Fibroblast of lung (primary cell): Measurements from ENCODE around the gene LCN6. TPM values are rescaled to one million over a fixed set of nuclear protein-coding genes. Genes with fewer than 3 reads are reported as not detected.
A peak's percentile ranks its signal among the peaks of the same experiment; 100 is the strongest.
"Not testable (repeated sequence)": the region's sequence is repeated elsewhere in the genome, so short reads cannot be mapped to it uniquely, and the experiment has no call there.

Experiments used
- DNase-seq, 2 donors: peaks; one replicate each; pipeline versions ENCODE4 v3.0.0 to v3.0.0-alpha.2; 2010; ENCODE audit warnings: low read depth in 2 of 2
- H2AFZ ChIP-seq: 2 replicates; pipeline ENCODE4 v1.5.1; 2012; ENCODE audit warnings: low read length, control low read depth, inconsistent platforms
- H3K27ac ChIP-seq: 2 replicates; pipeline ENCODE4 v1.5.1; 2011; ENCODE audit warnings: low read length, control low read depth; ENCODE audit not compliant: insufficient read depth
- H3K27me3 ChIP-seq: 2 replicates; pipeline ENCODE4 v1.5.1; 2011; ENCODE audit warnings: mild to moderate bottlenecking, low read length; ENCODE audit not compliant: control insufficient read depth, insufficient read depth
- H3K36me3 ChIP-seq: 2 replicates; pipeline ENCODE4 v1.5.1; 2011; ENCODE audit warnings: low read length; ENCODE audit not compliant: control insufficient read depth, insufficient read depth
- H3K4me1 ChIP-seq: 2 replicates; pipeline ENCODE4 v1.5.1; 2011; ENCODE audit warnings: low read length; ENCODE audit not compliant: control insufficient read depth, insufficient read depth; ENCODE audit errors: extremely low read depth
- H3K4me2 ChIP-seq: 2 replicates; pipeline ENCODE4 v1.5.1; 2011; ENCODE audit warnings: low read length, control low read depth; ENCODE audit not compliant: insufficient read depth; ENCODE audit errors: extremely low read depth
- H3K4me3 ChIP-seq, 4 experiments: fragments of 200-600 bp in 1 of 4; sonication (generic) in 1 of 4; replicated peaks in 1 of 4; 2 replicates each; pipeline ENCODE4 v1.5.1; 2011 to 2016; ENCODE audit warnings: low read length in 4 of 4, low read depth in 3 of 4, mild to moderate bottlenecking in 3 of 4, control low read depth in 2 of 4, inconsistent platforms in 1 of 4, mixed read lengths in 1 of 4; ENCODE audit not compliant: insufficient read depth in 1 of 4; ENCODE audit errors: control extremely low read depth in 1 of 4
- H3K79me2 ChIP-seq: 2 replicates; pipeline ENCODE4 v1.5.1; 2012; ENCODE audit warnings: mild to moderate bottlenecking, low read length, inconsistent platforms; ENCODE audit not compliant: control insufficient read depth, insufficient read depth
- H3K9ac ChIP-seq: 2 replicates; pipeline ENCODE4 v1.5.1; 2011; ENCODE audit warnings: mild to moderate bottlenecking, low read length, control low read depth; ENCODE audit not compliant: insufficient read depth
- H3K9me3 ChIP-seq: 2 replicates; pipeline ENCODE4 v1.5.1; 2012; ENCODE audit warnings: low read depth, low read length; ENCODE audit not compliant: control insufficient read depth, insufficient read depth
- H4K20me1 ChIP-seq: 2 replicates; pipeline ENCODE4 v1.5.1; 2011; ENCODE audit warnings: low read length; ENCODE audit not compliant: control insufficient read depth, insufficient read depth; ENCODE audit errors: extremely low read depth
- EZH2 ChIP-seq: IDR thresholded peaks from 2 replicates; pipeline ENCODE4 v1.5.1; 2012; ENCODE audit warnings: low read length, control low read depth, mild to moderate bottlenecking; ENCODE audit errors: missing control alignments
- polyA plus RNA-seq, 2 donors: library from polyadenylated mRNA; depleted of rRNA in 1 of 2; stranded (reverse) in 1 of 2; unstranded in 1 of 2; fragments of >200 nt; gene quantifications; 2 replicates each; pipeline ENCODE4 v1.2.1, GENCODE V29; 2011 to 2012; ENCODE audit warnings: missing spikeins in 1 of 2
- total RNA-seq: library from RNA; depleted of rRNA; stranded (reverse); fragments of >200 nt; gene quantifications from 2 replicates; pipeline ENCODE4 v1.2.1, GENCODE V29; 2014
- TF ChIP-seq, protein P1 (sequence below), 2 donors: IDR thresholded peaks in 1 of 2; conservative IDR thresholded peaks in 1 of 2; 1 replicate in 1 of 2; 2 replicates in 1 of 2; pipeline ENCODE4 v1.5.1; 2011 to 2012; ENCODE audit warnings: low read length in 2 of 2, control low read depth in 1 of 2, inconsistent platforms in 1 of 2, low read depth in 1 of 2, mild to moderate bottlenecking in 1 of 2

LCN6 gene
- total and polyA plus RNA-seq, 2 donors (not counting 1 experiment from before 2014, with no cell fraction given): not detected

DNA sequence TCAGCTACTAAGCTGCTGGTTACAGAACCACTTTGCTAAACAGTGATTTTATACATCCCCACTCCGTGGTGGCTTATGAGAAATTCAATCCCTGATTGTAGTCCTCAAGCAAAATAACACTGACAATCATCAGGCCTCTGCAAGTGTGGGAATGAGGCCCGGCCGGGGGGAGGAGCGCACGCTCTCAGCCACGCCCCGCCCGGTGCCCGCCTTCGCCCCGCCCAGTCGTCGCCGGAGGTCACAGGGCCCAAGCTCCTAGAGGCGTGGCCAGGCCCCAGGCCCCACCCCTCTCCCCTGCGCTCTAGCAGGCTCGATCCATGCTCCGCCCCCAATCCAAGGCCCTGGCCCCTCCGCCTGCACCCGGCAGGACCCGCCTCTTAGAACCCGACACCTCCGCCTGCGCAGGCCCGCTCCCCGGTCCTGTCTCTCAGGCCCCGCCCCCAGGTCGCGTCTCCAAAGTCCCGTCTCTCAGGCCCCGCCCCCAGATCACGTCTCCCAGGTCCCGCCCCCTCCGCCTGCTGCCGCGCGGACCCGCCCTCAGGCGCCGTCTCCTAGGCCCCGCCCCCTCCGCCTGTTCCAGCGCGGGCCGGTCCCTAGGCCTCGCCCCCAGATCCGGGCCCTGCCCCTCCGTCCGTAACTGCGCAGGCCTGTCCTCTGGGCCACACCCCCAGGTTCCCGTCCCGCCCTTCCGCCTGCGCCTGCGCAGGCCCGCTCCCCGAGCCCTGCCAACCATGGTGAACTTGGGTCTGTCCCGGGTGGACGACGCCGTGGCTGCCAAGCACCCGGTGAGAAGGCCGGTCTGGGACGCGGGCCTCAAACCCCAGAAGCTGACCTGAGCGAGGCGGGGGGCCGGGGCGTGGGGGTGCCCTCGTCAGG, 42.6 kb upstream of the LCN6 start, which contains the start of gene TMEM141:
Gene TMEM141 (plus strand): TSS at position 705 of the 876 bp plus-strand sequence. CDS start 27 bp downstream, at position 732.
- Histone ChIP-seq H3K4me2 (peak within 1 kb of the TSS; percentile 90), H4K20me1 (no peaks in the 10 kb centered on the region), H3K9me3 (no peaks in the 10 kb centered on the region), H3K9ac (peak within 1 kb of the TSS; percentile 71), H2AFZ (peak within 1 kb of the TSS; percentile 60), H3K27ac (peak within 1 kb of the TSS; percentile 48), H3K4me3 (peak within 1 kb of the TSS; percentile 80 to 91 (median 90)), H3K79me2 (peaks cover 4% of the 10 kb centered on the region), H3K36me3 (peaks cover 2% of the 10 kb centered on the region), H3K4me1 (peaks cover 4% of the 10 kb centered on the region), H3K27me3 (no peaks in the 10 kb centered on the region)
- DNase-seq: peak; percentile 97 to 99
- TF ChIP-seq, protein P1, sequence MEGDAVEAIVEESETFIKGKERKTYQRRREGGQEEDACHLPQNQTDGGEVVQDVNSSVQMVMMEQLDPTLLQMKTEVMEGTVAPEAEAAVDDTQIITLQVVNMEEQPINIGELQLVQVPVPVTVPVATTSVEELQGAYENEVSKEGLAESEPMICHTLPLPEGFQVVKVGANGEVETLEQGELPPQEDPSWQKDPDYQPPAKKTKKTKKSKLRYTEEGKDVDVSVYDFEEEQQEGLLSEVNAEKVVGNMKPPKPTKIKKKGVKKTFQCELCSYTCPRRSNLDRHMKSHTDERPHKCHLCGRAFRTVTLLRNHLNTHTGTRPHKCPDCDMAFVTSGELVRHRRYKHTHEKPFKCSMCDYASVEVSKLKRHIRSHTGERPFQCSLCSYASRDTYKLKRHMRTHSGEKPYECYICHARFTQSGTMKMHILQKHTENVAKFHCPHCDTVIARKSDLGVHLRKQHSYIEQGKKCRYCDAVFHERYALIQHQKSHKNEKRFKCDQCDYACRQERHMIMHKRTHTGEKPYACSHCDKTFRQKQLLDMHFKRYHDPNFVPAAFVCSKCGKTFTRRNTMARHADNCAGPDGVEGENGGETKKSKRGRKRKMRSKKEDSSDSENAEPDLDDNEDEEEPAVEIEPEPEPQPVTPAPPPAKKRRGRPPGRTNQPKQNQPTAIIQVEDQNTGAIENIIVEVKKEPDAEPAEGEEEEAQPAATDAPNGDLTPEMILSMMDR (conservative IDR thresholded peaks at IDR 0.05 in 1 of 2, IDR thresholded peaks at IDR 0.05 in 1 of 2; ENCODE audit: low read depth in 1 of 2, low read length in 2 of 2): no peak
- no peak for TF ChIP-seq EZH2

DNA sequence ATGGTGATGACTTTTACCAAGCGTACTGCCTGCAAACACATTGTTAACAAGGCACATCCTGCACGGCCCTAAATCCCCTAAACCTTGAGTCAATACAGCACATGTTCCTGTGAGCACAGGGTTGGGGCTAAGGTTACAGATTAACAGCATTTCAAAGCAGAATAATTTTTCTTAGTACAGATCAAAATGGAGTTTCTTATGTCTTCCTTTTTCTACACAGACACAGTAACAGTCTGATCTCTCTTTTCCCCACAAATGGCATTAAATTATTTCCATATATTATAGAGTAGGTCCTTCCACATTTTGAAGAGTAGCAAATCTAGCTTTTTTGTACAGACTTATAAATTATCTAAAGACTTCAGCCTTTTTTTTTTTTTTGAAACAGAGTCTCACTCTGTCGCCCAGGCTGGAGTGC, 41.2 kb upstream of the LCN6 start:
- H3K27ac ChIP-seq: no peak overlapping the region
- H3K4me1 ChIP-seq: peaks cover 4% of the 10 kb centered on the region
- DNase-seq: no peak
- no peaks in the 10 kb centered on the region for H3K9me3 ChIP-seq
- H3K27me3 ChIP-seq: no peaks in the 10 kb centered on the region
- H3K9ac ChIP-seq: no peak overlapping the region
- H3K79me2 ChIP-seq: peaks cover 4% of the 10 kb centered on the region
- no peak overlapping the region for H2AFZ ChIP-seq
- TF ChIP-seq, protein P1 (conservative IDR thresholded peaks at IDR 0.05 in 1 of 2, IDR thresholded peaks at IDR 0.05 in 1 of 2; ENCODE audit: low read depth in 1 of 2, low read length in 2 of 2): no peak
- no peak for TF ChIP-seq EZH2
- H3K4me3 ChIP-seq: no peak overlapping the region
- H3K36me3 ChIP-seq: peaks cover 2% of the 10 kb centered on the region
- no peak overlapping the region for H3K4me2 ChIP-seq
- no peaks in the 10 kb centered on the region for H4K20me1 ChIP-seq

DNA sequence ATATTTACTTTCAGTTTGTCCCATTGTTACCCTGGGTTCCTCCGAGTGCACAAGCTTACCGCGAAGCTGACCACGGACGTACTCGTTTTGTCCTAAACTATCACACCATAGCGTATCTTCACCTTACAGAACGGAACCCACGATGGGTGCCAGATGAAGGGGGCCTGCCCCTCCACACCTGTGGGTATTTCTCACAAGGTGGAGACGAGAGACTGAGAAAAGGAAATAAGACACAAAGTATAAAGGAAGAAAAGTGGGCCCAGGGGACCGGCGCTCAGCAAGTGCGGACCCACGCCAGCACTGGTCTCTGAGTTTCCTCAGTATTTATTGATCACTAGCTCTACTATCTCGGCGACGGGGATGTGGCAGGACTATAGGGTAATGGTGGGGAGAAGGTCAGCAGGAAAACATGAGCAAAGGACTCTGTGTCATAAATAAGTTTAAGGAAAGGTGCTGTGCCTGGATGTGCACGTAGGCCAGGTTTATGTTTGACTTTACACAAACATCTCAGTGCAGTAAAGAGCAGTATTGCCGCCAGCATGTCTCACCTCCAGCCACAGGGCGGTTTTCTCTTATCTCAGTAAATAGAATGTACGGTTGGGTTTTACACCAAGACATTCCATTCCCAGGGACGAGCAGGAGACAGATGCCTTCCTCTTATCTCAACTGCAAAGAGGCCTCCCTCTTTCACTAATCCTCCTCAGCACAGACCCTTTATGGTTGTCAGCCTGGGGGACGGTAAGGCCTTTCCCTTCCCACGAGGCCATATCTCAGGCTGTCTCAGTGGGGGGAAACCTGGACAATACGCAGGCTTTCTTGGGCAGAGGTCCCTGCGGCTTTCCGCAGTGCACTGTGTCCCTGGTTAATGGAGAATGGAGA, 40.6 kb upstream of the LCN6 start:
- not testable (repeated sequence) for H3K27me3 ChIP-seq, H4K20me1 ChIP-seq, H3K9ac ChIP-seq, H2AFZ ChIP-seq, H3K4me3 ChIP-seq, H3K4me1 ChIP-seq, H3K4me2 ChIP-seq, H3K79me2 ChIP-seq, H3K27ac ChIP-seq, H3K36me3 ChIP-seq, H3K9me3 ChIP-seq, DNase-seq
